GM23248 (cell line): ENCODE measurements around the gene CCDC134.

ENCODE experiments used
- EZH2 ChIP-seq: fragments of 200-600 bp; sonication (generic); IDR thresholded peaks from 2 replicates; pipeline ENCODE4 v1.6.1; 2018; ENCODE audit warnings: antibody characterized with exemption, mild to moderate bottlenecking; ENCODE audit not compliant: insufficient read depth, poor library complexity, severe bottlenecking
- EZH2phosphoT487 ChIP-seq: fragments of 200-600 bp; sonication (generic); IDR thresholded peaks from 2 replicates; pipeline ENCODE4 v1.6.1; 2018; ENCODE audit warnings: antibody characterized with exemption, moderate library complexity, mild to moderate bottlenecking, low read depth; ENCODE audit not compliant: insufficient read depth

DNA sequence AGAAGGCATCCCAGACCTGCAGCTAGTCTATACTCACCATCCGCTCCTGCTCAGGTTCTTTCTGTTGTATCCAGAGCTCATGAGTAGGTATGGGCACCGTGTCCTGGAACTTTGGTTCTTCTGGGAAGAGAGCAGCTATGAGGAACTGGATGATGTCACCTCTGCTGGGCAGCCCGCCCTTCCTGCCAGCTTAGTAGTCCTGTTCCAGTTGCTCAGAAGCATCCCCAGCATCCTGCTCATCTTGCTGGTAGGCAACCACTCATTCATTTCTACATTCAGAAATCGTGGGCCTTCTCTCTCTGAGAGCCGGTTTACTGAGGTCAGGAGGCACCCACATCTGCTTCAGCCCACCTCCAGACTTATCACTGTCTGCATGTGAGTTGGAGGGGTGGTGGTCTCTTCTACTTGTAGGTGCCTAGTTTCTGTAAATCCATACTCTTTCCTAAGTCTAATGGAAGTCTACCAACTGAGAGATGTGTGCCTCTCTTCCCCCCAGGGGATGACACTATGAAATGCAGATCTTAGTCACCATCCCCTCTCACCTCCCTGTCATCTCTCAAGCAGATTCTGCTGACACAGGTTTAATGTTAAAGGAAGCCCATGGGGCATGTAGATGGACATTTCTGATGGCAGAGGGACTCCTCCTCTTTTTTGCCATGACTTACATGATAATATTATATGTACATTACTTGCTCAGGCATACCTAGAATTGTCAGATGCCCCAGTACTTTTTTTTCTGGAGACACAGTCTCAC, 29.6 kb upstream of the CCDC134 start:
- TF ChIP-seq EZH2 = no peak
- TF ChIP-seq EZH2phosphoT487 = no peak
